ENCODE measurements around the gene MORN3.
"Not testable (repeated sequence)": the region's sequence is repeated elsewhere in the genome, so short reads cannot be mapped to it uniquely, and the experiment has no call there.

Gene MORN3, protein sequence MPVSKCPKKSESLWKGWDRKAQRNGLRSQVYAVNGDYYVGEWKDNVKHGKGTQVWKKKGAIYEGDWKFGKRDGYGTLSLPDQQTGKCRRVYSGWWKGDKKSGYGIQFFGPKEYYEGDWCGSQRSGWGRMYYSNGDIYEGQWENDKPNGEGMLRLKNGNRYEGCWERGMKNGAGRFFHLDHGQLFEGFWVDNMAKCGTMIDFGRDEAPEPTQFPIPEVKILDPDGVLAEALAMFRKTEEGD

DNA sequence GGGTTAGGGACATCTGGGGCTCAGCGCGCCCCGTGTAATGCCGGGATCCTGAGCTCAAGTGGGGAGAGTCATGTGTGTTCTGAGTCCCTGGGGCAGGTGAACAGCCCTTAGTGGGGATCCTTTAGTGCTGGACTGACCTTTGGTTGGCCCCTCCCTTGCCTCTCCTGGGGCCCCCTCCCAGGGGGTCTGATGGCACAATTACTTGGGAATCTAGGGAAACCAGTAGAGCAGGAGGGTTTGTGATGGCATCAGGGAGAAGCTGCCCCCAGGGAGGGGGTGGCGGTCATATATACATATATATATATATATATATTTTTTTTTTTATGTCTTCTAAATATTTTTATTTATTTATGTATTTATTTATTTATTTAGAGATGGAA, at the start of gene MORN3:
TSS of gene MORN3 (minus strand) at position 134 of the 380 bp plus-strand sequence. CDS start 171 bp downstream, outside the sequence.
- DNase-seq (ENCODE audit: low read depth) = no peak
- no peak within 1 kb of the TSS for H3K4me3 ChIP-seq (ENCODE audit: low read depth, low read length)
- TF ChIP-seq, protein P1, sequence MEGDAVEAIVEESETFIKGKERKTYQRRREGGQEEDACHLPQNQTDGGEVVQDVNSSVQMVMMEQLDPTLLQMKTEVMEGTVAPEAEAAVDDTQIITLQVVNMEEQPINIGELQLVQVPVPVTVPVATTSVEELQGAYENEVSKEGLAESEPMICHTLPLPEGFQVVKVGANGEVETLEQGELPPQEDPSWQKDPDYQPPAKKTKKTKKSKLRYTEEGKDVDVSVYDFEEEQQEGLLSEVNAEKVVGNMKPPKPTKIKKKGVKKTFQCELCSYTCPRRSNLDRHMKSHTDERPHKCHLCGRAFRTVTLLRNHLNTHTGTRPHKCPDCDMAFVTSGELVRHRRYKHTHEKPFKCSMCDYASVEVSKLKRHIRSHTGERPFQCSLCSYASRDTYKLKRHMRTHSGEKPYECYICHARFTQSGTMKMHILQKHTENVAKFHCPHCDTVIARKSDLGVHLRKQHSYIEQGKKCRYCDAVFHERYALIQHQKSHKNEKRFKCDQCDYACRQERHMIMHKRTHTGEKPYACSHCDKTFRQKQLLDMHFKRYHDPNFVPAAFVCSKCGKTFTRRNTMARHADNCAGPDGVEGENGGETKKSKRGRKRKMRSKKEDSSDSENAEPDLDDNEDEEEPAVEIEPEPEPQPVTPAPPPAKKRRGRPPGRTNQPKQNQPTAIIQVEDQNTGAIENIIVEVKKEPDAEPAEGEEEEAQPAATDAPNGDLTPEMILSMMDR (IDR thresholded peaks at IDR 0.05; ENCODE audit: control insufficient read depth, extremely low read depth, insufficient read depth) = no peak

DNA sequence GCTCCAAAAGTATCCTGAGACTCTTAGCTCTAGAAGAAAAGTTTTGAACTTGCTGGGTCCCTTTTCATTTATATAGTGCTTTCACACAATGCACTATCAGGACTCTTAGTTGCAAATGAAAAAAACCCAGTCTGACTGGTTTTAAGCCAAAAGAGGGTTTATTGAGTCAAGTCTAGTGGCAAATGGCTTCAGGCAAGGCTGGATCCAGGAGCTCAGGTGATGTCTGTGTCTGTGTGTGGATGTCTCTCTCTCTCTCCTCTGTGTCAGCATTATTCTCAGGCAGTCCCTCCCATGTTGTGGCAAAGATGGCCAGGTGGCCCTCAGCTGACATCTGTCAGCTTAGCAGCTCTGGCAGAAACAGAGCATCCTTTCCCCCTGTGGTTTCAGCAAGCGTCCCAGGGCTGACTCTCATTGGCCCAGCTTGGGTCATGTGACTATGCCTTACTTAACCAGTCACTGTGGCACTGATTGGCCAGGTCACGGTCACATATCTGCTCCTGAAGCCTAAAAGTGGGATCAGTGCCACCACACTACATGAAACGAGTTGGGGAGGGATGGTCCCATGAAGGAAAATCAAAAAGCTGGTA, 49.3 kb upstream of the MORN3 start:
- H3K4me3 ChIP-seq (ENCODE audit: low read depth, low read length) = no peak overlapping the region
- DNase-seq (ENCODE audit: low read depth) = no peak
- TF ChIP-seq, protein P1 (IDR thresholded peaks at IDR 0.05; ENCODE audit: control insufficient read depth, extremely low read depth, insufficient read depth) = no peak

DNA sequence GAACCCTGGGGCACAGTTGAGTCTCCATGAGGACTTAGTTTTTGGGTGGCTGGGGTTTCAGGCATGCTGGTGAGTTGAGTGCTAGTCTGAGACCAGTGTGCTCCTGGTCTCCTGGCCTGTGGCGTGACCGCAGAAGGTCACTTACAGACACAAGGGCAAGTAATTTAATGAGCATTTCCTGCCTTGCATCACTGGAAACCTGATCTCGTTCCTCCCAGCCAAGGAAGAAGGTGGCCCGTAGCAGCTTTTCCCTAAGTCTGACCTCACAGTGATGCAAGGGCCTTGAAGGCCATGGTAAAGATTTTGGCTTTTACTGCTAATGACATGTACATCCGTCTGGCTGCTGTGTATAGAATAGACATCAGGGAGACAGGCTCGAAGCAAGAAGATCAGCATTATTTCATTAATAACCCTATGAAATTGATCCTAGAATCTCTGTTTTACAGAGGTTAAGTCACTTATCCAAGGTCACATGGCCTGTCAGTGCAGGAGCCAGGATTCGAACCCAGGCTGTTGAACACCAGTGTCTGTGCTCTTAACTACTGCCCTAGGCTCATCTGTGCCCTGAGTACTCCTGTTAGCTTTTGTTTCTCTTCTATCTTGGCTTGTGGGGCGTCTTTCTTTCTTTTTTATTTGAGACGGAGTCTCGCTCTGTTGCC, 47.7 kb upstream of the MORN3 start:
- no peak overlapping the region for H3K4me3 ChIP-seq (ENCODE audit: low read depth, low read length)
- DNase-seq (ENCODE audit: low read depth) = peak; percentile 10
- TF ChIP-seq, protein P1 (IDR thresholded peaks at IDR 0.05; ENCODE audit: control insufficient read depth, extremely low read depth, insufficient read depth) = no peak

DNA sequence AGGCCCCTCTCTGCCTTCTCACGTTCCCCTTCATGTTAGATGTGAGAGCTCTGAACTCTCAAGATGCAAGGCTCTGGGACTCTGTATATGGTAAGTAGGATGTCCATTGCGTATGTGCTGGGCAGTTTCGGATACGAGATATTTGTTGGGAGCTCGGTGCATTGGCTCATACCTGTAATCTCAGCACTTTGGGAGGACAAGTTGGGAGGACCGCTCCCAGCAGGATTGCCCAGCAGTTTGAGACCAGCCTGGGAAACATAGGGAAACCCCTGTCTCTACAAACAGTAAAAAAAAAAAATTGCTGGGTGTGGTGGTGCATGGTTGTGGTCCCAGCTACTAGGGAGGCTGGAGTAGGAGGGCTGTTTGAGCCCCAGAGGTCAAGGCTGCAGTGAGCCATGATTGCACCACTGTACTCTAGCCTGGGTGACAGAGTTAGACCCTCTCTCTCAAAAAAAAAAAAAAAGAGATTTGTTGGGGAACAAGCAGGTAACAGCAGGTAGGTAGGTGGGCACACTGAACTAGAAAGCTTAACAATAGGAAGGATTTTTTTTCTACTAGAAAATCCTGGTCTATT, 46.5 kb upstream of the MORN3 start:
- no peak for DNase-seq (ENCODE audit: low read depth)
- H3K4me3 ChIP-seq (ENCODE audit: low read depth, low read length) = no peak overlapping the region
- TF ChIP-seq, protein P1 (IDR thresholded peaks at IDR 0.05; ENCODE audit: control insufficient read depth, extremely low read depth, insufficient read depth) = no peak

DNA sequence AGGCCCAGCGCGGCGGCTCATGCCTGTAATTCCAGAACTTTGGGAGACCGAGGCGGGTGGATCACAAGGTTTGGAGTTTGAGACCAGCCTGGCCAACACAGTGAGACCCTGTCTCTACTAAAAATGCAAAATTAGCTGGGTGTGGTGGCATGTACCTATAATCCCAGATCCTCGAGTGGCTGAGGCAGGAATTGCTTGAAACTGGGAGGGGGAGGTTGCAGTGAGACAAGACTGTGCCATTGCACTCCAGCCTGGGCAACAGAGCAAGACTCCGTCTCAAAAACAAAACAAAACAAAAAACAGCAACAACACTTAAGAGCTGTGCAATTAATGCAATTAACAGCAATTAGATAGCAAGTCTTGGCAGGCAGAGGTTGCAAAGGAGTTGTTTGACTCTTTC, 45.6 kb upstream of the MORN3 start:
- not testable (repeated sequence) for DNase-seq (ENCODE audit: low read depth); H3K4me3 ChIP-seq (ENCODE audit: low read depth, low read length)

DNA sequence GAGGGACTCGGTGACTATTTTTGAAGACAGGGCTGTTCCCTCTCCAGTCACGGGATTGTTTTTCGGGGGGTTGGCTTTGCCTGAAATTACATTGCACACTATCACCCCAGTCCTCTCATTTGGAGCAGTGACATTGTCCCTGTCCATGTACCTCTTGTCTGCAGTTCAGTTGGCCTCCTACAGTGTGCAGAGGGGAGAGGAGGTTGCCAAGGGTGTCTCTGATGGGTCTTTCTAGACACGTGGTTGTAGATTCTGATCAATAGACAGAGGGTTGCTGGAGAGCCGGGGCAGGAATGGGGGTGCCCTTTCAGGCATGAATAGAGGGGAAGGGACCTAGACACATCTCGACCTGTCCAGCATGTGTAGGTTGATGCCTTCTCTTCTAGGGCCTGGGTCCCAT, 44.3 kb upstream of the MORN3 start:
- TF ChIP-seq, protein P1 (IDR thresholded peaks at IDR 0.05; ENCODE audit: control insufficient read depth, extremely low read depth, insufficient read depth) = no peak
- no peak for DNase-seq (ENCODE audit: low read depth)
- peak overlapping the region; percentile 98 for H3K4me3 ChIP-seq (ENCODE audit: low read depth, low read length)

DNA sequence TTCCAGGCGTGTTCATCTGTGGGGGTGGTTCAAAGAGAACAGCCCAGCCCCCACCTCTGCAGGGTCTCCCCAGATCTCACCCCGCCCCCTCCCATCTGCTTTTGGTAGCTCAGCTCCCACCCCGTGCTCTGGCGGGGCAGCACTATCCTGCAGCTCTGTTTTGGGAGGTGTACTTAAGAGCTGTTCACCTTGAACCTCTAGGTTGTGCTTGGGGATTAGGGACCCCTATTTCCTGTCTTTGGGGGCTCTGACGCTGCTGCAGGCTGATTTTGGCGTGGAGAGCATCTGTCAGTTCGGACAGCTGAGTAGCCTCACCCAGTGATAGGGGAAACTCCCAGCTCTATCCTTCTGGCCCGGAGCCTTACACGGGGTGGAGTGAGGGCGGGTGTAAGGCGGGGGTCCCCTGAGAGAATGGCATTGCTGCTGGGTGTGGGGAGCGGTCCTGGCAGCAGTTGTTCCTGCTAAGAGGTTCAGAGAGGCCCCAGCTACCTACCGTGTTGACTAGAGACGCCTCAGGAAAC, 43.9 kb upstream of the MORN3 start:
- H3K4me3 ChIP-seq (ENCODE audit: low read depth, low read length) = peak overlapping the region; percentile 98
- no peak for DNase-seq (ENCODE audit: low read depth)
- TF ChIP-seq, protein P1 (IDR thresholded peaks at IDR 0.05; ENCODE audit: control insufficient read depth, extremely low read depth, insufficient read depth) = no peak

All from LNCaP clone FGC (cell line).